Type B pancreatic cell (in vitro differentiated cells): ENCODE measurements around the gene MPP3. TPM values are rescaled to one million over a fixed set of nuclear protein-coding genes. Genes with fewer than 3 reads are reported as not detected.

ENCODE experiments used
- DNase-seq: peaks from one replicate; pipeline ENCODE4 v3.0.0; 2021; ENCODE audit warnings: mixed read lengths; ENCODE audit not compliant: unreplicated experiment; ENCODE audit errors: extremely low spot score
- H3K27ac Mint-ChIP-seq: 2 replicates; pipeline ENCODE4 v1.8.0; 2021; ENCODE audit warnings: mild to moderate bottlenecking, mixed read lengths
- H3K27me3 Mint-ChIP-seq: 2 replicates; pipeline ENCODE4 v1.8.0; 2021; ENCODE audit warnings: mixed read lengths
- H3K36me3 Mint-ChIP-seq: 2 replicates; pipeline ENCODE4 v1.8.0; 2021; ENCODE audit warnings: mixed read lengths
- H3K4me1 Mint-ChIP-seq: one replicate; pipeline ENCODE4 v1.8.0; 2021; ENCODE audit warnings: mixed read lengths; ENCODE audit not compliant: unreplicated experiment
- H3K4me3 Mint-ChIP-seq: 2 replicates; pipeline ENCODE4 v1.8.0; 2021; ENCODE audit warnings: mild to moderate bottlenecking, mixed read lengths
- H3K9me3 Mint-ChIP-seq: 2 replicates; pipeline ENCODE4 v1.8.0; 2021; ENCODE audit warnings: mixed read lengths
- CTCF ChIP-seq: fragments of 200-600 bp; sonication (generic); conservative IDR thresholded peaks from 2 replicates; pipeline ENCODE4 v1.5.0; 2021; ENCODE audit warnings: antibody characterized with exemption, mild to moderate bottlenecking
- total RNA-seq: library from RNA; stranded (reverse); gene quantifications from 2 replicates; pipeline ENCODE4 v1.2.1, GENCODE V29; 2021; ENCODE audit warnings: low replicate concordance

MPP3 gene
- total RNA-seq, 1 donor from 2014 or later, result 7.8 TPM

- Mint-ChIP-seq H3K4me3 (no peak overlapping the region), H3K27me3 (no peaks in the 10 kb centered on the region), H3K27ac (no peak overlapping the region), H3K4me1 (no peaks in the 10 kb centered on the region), H3K36me3 (peaks cover 8% of the 10 kb centered on the region), H3K9me3 (no peaks in the 10 kb centered on the region)
- no peak for TF ChIP-seq CTCF
- DNase-seq, result no peak
These were observed 10.3 kb downstream of the MPP3 start for GRCh38 chr17:43822570-43823190.

GRCh38 chr17:43820759-43821158 lies 12.2 kb downstream of the MPP3 start:
- Mint-ChIP-seq H3K27me3 (no peaks in the 10 kb centered on the region), H3K36me3 (peaks cover 8% of the 10 kb centered on the region), H3K4me3 (no peak overlapping the region), H3K9me3 (no peaks in the 10 kb centered on the region), H3K27ac (no peak overlapping the region), H3K4me1 (no peaks in the 10 kb centered on the region)
- TF ChIP-seq CTCF, result no peak
- DNase-seq, result no peak

GRCh38 chr17:43818966-43819365 lies 14.0 kb downstream of the MPP3 start:
- peaks cover 8% of the 10 kb centered on the region for H3K36me3 Mint-ChIP-seq
- no peak overlapping the region for H3K4me3 Mint-ChIP-seq
- H3K4me1 Mint-ChIP-seq, result no peaks in the 10 kb centered on the region
- H3K27me3 Mint-ChIP-seq, result no peaks in the 10 kb centered on the region
- H3K27ac Mint-ChIP-seq, result no peak overlapping the region
- no peaks in the 10 kb centered on the region for H3K9me3 Mint-ChIP-seq
- DNase-seq, result no peak
- TF ChIP-seq CTCF, result no peak

GRCh38 chr17:43817826-43818225 lies 15.1 kb downstream of the MPP3 start:
- Mint-ChIP-seq H3K4me1 (no peaks in the 10 kb centered on the region), H3K4me3 (no peak overlapping the region), H3K36me3 (peaks cover 3% of the 10 kb centered on the region), H3K27ac (no peak overlapping the region), H3K27me3 (no peaks in the 10 kb centered on the region), H3K9me3 (no peaks in the 10 kb centered on the region)
- no peak for TF ChIP-seq CTCF
- no peak for DNase-seq

GRCh38 chr17:43816336-43817320 lies 16.3 kb downstream of the MPP3 start:
- DNase-seq, result no peak
- no peaks in the 10 kb centered on the region for H3K4me1 Mint-ChIP-seq
- no peak for TF ChIP-seq CTCF
- H3K27ac Mint-ChIP-seq, result no peak overlapping the region
- no peaks in the 10 kb centered on the region for H3K9me3 Mint-ChIP-seq
- no peaks in the 10 kb centered on the region for H3K27me3 Mint-ChIP-seq
- no peak overlapping the region for H3K4me3 Mint-ChIP-seq
- peaks cover 3% of the 10 kb centered on the region for H3K36me3 Mint-ChIP-seq
